Gastrocnemius medialis (tissue), 4 donors: ENCODE results near the gene TREML1.

Source experiments
- POLR2A ChIP-seq, 2 donors: fragments of 450-650 bp; IDR thresholded peaks; one replicate each; pipeline ENCODE4 v1.6.1; 2017; ENCODE audit warnings: antibody characterized with exemption in 2 of 2, mild to moderate bottlenecking in 2 of 2, moderate library complexity in 2 of 2
- TF ChIP-seq, protein P1 (sequence below), 5 experiments: fragments of 450-650 bp in 3 of 5; fragments of 200-600 bp in 2 of 5; sonication (generic) in 2 of 5; IDR thresholded peaks in 4 of 5; conservative IDR thresholded peaks in 1 of 5; 1 replicate in 4 of 5; 2 replicates in 1 of 5; pipeline ENCODE4 v1.5.1; 2016 to 2019; ENCODE audit warnings: antibody characterized with exemption in 5 of 5, mild to moderate bottlenecking in 3 of 5, moderate library complexity in 3 of 5

DNA sequence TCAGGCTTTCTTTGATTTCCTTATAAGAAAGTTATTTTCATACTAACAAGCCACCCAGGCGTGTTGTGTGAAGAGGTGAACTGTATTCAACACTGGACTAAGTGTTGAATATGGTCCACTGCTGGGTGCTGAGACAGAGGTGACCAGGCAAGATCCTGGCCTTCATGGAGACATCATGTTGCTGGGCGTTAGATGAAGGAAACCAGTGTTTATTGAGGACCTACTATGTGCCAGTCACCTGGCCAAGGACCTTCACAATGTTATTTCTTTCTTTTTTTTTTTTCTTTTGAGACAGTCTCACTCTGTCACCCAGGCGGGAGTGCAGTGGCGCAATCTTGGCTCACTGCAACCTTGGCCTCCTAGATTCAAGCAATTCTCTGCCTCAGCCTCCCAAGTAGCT, 1.9 kb upstream of the TREML1 start:
- no peak for TF ChIP-seq POLR2A (IDR thresholded peaks at IDR 0.05)
- TF ChIP-seq, protein P1, sequence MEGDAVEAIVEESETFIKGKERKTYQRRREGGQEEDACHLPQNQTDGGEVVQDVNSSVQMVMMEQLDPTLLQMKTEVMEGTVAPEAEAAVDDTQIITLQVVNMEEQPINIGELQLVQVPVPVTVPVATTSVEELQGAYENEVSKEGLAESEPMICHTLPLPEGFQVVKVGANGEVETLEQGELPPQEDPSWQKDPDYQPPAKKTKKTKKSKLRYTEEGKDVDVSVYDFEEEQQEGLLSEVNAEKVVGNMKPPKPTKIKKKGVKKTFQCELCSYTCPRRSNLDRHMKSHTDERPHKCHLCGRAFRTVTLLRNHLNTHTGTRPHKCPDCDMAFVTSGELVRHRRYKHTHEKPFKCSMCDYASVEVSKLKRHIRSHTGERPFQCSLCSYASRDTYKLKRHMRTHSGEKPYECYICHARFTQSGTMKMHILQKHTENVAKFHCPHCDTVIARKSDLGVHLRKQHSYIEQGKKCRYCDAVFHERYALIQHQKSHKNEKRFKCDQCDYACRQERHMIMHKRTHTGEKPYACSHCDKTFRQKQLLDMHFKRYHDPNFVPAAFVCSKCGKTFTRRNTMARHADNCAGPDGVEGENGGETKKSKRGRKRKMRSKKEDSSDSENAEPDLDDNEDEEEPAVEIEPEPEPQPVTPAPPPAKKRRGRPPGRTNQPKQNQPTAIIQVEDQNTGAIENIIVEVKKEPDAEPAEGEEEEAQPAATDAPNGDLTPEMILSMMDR (IDR thresholded peaks at IDR 0.05 in 4 of 5, conservative IDR thresholded peaks at IDR 0.05 in 1 of 5), result no peak
